ENCODE data around the gene MAPK8. TPM values are rescaled to one million over a fixed set of nuclear protein-coding genes. Genes with fewer than 3 reads are reported as not detected.

The MAPK8 gene
- total RNA-seq = 10 to 100 TPM; 27.4 to 43.5 (median 36.5) TPM

DNA sequence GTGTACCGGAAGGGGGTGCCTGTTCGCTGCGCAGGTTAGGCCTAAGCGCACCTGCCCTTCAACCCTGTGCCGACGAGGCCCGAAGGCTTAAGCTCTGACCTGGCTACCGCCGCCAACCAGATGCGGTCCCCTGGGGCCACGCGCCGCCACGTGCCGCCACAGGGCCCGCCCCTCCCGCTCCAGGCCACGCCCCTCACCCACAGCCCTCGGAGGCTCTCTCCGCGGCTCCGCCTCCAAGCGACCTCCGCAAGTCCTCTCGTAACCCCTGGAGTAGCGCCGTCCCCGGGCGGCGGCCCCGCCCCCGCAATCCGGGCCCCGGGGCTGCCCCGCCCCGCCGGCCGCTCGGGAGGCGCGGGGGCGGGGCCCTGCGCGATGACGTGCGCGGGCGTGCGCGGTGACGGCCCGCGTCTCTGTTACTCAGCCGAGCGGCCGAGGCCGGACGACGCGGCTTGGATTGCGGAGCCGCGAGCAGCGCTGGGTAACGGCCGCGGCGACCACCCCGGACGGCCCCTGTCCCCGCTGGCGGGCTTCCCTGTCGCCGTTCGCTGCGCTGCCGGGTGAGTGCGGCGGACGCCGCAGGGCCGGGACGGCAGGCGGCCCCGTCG, at the start of gene MAPK8:
Gene MAPK8, plus strand, starts transcription at position 413 of the 605 bp plus-strand sequence. CDS start 94,984 bp downstream, outside the sequence.
- peak within 1 kb of the TSS; percentile 88 to 98 (median 97) for H3K27ac ChIP-seq
- H3K36me3 ChIP-seq = no peaks in the 10 kb centered on the region
- H3K9me3 ChIP-seq = no peaks in the 10 kb centered on the region
- intact Hi-C loops (cut with DNase I) = no loop called here
- H3K4me3 ChIP-seq = peak within 1 kb of the TSS; percentile 72 to 99 (median 90)
- peak; percentile 37 for DNase-seq
- H3K27me3 ChIP-seq = no peaks in the 10 kb centered on the region
- WGBS, 2 donors = 10% methylated on average over 2 of the region's 86 CpGs; no CpG with 5 or more reads in 1 of the 2 donors
- peaks cover 5 to 37% (median 6%) of the 10 kb centered on the region in 3 donors for H3K4me1 ChIP-seq
- TF ChIP-seq, protein P1, sequence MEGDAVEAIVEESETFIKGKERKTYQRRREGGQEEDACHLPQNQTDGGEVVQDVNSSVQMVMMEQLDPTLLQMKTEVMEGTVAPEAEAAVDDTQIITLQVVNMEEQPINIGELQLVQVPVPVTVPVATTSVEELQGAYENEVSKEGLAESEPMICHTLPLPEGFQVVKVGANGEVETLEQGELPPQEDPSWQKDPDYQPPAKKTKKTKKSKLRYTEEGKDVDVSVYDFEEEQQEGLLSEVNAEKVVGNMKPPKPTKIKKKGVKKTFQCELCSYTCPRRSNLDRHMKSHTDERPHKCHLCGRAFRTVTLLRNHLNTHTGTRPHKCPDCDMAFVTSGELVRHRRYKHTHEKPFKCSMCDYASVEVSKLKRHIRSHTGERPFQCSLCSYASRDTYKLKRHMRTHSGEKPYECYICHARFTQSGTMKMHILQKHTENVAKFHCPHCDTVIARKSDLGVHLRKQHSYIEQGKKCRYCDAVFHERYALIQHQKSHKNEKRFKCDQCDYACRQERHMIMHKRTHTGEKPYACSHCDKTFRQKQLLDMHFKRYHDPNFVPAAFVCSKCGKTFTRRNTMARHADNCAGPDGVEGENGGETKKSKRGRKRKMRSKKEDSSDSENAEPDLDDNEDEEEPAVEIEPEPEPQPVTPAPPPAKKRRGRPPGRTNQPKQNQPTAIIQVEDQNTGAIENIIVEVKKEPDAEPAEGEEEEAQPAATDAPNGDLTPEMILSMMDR (IDR thresholded peaks at IDR 0.05) = no peak
- TF ChIP-seq POLR2A (IDR thresholded peaks at IDR 0.05) = peak in 3 of 4 donors; percentile 92 to 97 (median 96)

DNA sequence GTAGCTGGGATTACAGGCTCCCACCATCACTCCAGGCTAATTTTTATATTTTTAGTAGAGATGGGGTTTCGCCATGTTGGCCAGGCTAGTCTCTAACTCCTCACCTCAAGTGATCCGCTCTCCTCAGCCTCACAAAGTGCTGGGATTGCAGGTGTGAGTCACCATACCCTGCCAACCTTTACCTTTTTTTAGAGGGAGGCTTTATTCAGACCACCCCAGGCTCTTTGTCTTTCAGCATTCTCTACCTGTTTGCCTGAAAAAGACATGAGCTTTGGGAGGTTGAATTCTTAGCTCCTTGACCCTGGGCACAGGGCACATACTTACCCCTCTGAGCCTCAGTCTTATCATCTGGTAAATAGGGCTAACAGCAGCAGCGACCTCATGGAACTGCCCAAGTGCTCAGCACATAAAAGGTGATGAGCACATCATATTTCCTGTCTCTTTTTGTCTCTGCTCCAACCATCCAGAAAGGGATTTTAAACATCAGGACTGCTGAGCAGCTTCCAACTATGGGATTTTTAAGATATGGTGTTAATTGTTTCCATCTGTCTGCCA, 49.0 kb upstream of the MAPK8 start:
- intact Hi-C loops (cut with DNase I) = no loop called here
- Histone ChIP-seq H3K36me3 (no peaks in the 10 kb centered on the region), H3K27me3 (no peaks in the 10 kb centered on the region), H3K4me3 (no peak overlapping the region), H3K4me1 (peaks cover 0 to 17% (median 4%) of the 10 kb centered on the region in 3 donors), H3K9me3 (no peaks in the 10 kb centered on the region), H3K27ac (no peak overlapping the region)
- DNase-seq = no peak
- WGBS, 2 donors = 72 to 88% methylated on average over 3 of the region's 3 CpGs
- TF ChIP-seq, protein P1 (IDR thresholded peaks at IDR 0.05) = no peak

DNA sequence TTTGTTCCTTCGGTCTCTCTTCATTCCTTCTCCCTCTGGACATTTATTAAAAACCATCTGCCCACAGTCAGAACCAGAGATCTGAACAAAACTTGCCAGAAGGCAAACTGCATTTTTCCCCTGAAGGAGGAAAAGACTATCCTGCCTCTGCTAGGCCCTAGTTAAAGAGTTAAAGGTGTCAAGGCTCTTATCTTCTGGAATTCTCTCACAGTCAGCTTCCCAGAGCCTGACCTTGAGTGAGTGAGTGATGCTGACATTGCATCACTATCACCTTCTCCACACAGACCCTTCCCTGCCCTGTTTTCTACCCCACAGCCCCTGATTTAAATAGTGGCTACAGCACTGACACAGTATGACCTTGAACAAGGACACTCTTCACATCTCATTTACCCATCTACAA, 48.4 kb upstream of the MAPK8 start:
- Histone ChIP-seq H3K9me3 (no peaks in the 10 kb centered on the region), H3K36me3 (no peaks in the 10 kb centered on the region), H3K27me3 (no peaks in the 10 kb centered on the region), H3K4me1 (peaks cover 0 to 14% (median 3%) of the 10 kb centered on the region in 3 donors), H3K4me3 (no peak overlapping the region), H3K27ac (no peak overlapping the region)
- no peak for DNase-seq
- 92 to 93% methylated on average over 1 of the region's 1 CpG for WGBS, 2 donors
- intact Hi-C loops (cut with DNase I) = no loop called here
- no peak for TF ChIP-seq POLR2A (IDR thresholded peaks at IDR 0.05)
- TF ChIP-seq, protein P1 (IDR thresholded peaks at IDR 0.05) = no peak

DNA sequence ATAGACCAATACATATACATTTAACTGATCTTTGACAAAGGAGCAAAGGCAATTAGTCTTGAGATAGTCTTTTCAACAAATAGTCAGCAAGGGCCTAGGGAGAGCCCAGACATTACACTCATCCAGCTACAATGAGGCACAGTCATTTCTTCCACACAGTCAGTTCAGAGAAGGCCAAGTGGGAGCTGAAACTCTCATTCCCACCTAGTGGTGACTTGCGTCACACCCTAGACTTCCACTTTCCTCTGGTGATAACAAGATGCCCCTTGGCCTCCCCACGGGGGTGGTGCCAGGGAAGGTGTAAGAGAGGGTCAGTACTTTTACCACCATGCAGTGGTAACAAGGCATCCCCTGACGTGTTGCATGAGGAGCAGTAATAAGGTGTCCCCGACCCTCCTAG, 39.9 kb upstream of the MAPK8 start:
- Histone ChIP-seq H3K4me3 (no peak overlapping the region), H3K9me3 (no peaks in the 10 kb centered on the region), H3K36me3 (no peaks in the 10 kb centered on the region), H3K27me3 (no peaks in the 10 kb centered on the region), H3K4me1 (no peaks in the 10 kb centered on the region), H3K27ac (no peak overlapping the region)
- DNase-seq = no peak
- TF ChIP-seq, protein P1 (IDR thresholded peaks at IDR 0.05) = no peak
- no peak for TF ChIP-seq POLR2A (IDR thresholded peaks at IDR 0.05)
- WGBS, 2 donors = 70 to 100% methylated on average over 3 to 4 of the region's 4 CpGs
- intact Hi-C loops (cut with DNase I) = no loop called here

DNA sequence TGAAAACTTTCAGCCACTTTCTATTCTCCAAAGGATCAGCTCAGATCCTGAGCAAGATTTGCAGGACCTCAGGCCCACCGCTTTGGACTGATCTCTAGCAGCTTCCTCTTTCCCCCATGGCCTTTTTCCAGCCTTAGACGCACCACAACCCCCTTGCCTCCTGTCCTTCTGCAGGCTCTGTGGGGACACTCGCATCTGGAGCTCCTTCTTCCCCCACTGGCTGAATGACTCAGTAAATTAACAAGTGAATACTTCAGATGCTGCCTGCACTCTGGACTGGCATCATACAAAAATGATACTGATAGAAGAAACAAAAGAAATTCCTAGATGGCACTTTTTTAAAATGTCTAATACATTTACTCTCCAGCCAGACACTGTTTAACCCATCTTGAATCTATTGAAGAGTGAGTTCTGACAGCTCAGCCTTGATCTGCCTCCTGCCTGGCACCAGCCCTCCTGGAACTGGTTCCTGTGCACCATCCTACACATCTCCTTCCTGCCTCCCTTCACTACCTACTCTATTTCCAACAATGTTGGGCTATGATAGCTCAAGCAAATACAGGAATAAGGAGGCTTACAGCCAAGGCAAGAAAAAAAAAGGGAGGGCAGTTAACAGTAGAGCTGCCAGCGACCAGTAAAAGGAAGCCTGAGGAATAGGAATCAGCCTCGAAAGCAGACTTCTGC, 35.3 kb upstream of the MAPK8 start:
- Histone ChIP-seq H3K27me3 (no peaks in the 10 kb centered on the region), H3K9me3 (no peaks in the 10 kb centered on the region), H3K4me3 (no peak overlapping the region), H3K4me1 (no peaks in the 10 kb centered on the region), H3K27ac (no peak overlapping the region), H3K36me3 (no peaks in the 10 kb centered on the region)
- DNase-seq = no peak
- no peak for TF ChIP-seq POLR2A (IDR thresholded peaks at IDR 0.05)
- TF ChIP-seq, protein P1 (IDR thresholded peaks at IDR 0.05) = no peak
- 39 to 70% methylated on average over 3 to 5 of the region's 5 CpGs for WGBS, 2 donors
- intact Hi-C loops (cut with DNase I) = no loop called here
